Inferior parietal cortex (tissue), 1 donor: ENCODE data around the gene SND1.

Experiments used
- DNase-seq: peaks from one replicate; pipeline ENCODE4 v3.0.0-alpha.2; 2016; ENCODE audit errors: extremely low spot score

The SND1 gene

DNA sequence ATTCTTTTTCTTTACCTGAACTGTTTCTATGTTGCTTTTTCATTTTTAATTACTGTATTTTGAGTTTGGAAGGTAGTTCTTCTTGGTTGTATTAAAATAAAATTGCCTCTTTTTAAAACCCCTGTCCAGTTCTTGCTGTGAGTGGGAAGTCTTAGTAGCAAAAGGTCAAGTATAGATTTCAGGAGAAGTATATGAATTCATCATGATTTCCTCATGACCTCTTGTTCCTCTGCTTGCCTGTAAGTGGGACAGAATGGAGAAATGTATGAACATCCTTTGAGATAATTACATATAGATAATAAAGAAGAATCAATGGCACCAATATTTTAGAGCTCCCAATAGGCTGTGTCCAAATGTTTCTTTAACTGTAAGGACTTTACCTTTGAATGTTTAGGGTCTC lies 253.0 kb downstream of the SND1 start:
- DNase-seq, result no peak

- no peak for DNase-seq
Measured at GRCh38 chr7:127905491-127906330, 253.7 kb downstream of the SND1 start.

- no peak for DNase-seq
Measured at GRCh38 chr7:127907110-127908040, 255.4 kb downstream of the SND1 start.

DNA sequence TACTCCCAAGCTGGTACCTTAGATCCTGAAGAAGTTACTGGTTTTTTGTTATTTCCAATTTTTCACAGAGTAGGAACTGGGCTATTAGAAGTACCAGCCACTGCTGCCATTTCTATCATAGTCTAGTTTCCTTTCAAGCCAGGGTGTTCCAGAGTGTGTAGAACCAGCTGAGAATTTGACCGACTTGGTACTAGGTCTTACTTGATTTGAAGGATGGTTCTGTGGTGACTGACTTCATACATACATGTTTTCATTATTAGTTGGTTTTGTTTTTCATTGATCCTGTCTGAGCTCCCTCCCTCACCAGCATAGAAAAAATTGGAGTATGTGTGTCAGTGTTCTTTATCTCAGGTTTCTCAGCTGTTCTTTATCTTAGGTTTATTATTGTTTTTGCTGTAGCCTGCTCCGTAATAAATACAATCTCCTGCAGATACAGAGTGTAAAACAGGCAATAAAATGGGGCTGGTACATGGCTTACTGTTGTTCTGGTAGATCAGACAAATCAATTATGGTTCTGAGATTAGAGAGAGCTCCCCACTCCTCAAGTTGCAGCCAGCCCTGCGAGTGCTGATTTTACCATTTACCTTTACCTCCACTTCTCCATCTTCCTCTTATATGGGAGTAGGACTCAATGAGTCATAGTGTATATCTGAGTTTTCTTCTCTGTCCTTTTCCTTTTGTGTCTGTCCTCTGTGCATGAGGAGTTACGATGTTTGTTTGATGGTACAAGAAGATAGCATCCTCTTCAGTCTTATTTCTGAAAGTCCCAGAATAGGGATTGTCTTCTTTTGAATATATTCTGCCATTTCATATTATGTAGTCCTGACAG lies 256.6 kb downstream of the SND1 start:
- DNase-seq, result no peak

- DNase-seq, result no peak
Measured at GRCh38 chr7:127909424-127910152, 257.6 kb downstream of the SND1 start.

- DNase-seq, result no peak
Measured at GRCh38 chr7:127910670-127911069, 258.7 kb downstream of the SND1 start.

GRCh38 chr7:127911968-127912511 lies 260.0 kb downstream of the SND1 start:
- DNase-seq, result no peak

DNA sequence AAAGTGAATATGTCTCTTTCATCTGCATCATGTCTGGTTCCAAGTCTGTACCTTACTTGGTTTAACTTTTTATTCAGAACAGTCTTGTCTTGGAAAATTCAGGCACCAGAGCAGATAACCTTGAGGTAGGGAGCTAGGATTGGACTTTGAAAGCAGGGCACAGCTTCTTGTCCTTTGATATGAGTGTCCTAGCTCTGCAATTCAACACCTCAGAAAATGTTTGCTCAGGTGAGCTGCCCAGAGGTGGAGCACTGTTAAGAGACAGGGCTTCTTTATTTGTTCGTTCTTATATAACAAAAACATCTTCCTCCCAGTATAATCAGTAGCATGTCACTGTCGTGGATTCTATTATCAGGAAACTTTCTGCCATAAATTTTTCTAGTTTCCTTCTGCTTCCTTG lies 260.9 kb downstream of the SND1 start:
- DNase-seq, result no peak

DNA sequence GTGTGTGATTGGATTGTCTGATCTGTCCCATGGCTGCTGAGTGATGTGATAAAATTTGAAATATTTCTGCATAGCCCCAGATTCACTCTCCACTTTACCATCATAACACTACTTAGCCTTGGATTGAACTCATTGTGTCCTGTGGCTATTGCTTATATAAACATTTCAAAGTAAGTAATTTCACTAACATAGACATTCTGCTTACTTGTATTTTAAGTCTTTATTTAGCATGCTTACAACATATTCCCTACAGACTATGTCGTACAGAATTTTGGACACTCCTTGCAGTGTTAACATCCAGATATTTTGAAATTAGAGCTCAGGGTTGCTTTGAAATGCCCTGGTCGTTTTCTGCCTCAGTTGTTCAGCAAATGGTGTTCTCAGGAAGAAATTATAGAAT lies 261.7 kb downstream of the SND1 start:
- no peak for DNase-seq

- DNase-seq, result no peak
Measured at GRCh38 chr7:127914693-127915092, 262.7 kb downstream of the SND1 start.

- no peak for DNase-seq
Measured at GRCh38 chr7:127916735-127917134, 264.7 kb downstream of the SND1 start.

GRCh38 chr7:127918130-127918529 lies 266.1 kb downstream of the SND1 start:
- DNase-seq, result no peak

- no peak for DNase-seq
Measured at GRCh38 chr7:127920787-127921438, 268.9 kb downstream of the SND1 start.

DNA sequence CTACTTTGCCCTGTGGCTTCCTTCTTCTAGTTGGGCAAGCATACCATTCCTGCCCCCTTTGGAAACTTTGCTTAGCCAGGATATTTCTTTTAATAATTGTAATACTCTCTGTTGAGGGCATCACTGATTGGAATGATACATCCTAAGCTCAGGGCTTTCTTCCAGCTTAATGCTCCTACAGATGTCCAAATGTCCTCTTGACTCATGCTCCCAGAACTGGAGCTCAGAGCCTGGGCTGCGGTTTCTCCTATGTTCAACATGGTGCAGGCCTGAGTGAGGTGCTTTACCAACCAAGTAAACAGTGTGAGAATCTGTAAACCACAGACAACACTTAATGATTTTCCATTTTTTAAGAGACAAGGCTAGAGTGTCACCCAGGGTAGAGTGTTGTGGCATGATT lies 270.7 kb downstream of the SND1 start:
- DNase-seq, result no peak

DNA sequence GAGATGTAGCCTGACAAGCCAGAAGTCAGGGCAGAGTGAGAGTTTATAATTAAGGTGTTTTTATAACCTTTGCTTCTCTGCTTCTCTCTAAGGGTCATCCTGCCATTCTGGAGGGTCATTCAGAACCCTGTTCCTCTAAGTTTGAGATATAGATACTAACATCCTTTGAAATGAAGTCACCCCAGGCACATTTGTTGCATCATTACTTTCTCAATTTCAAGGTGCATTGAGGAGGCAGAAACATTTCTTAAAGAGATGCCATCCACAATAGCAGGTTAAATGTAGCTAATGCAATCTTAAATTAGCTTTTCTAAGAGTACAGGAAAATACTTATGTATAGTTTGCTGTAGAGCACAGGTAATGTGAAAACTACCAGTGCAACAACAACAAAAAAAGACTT lies 272.9 kb downstream of the SND1 start:
- no peak for DNase-seq

DNA sequence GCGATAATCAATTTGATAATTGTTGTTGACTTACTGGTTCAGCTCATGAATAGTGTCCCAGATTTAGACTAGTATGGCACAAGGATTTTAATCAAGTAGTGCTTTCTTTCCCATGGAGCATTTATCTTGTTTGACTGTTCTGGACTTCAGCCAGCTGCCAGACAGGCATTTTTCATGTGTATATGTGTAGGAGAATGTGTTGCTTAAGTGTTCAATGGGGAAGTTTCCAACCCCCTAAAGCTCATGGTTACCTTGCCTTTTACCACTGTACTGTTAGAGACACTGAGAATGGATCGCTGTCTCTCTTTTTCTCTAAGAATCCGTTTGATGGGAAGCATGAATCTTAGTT lies 275.3 kb downstream of the SND1 start:
- DNase-seq, result no peak

DNA sequence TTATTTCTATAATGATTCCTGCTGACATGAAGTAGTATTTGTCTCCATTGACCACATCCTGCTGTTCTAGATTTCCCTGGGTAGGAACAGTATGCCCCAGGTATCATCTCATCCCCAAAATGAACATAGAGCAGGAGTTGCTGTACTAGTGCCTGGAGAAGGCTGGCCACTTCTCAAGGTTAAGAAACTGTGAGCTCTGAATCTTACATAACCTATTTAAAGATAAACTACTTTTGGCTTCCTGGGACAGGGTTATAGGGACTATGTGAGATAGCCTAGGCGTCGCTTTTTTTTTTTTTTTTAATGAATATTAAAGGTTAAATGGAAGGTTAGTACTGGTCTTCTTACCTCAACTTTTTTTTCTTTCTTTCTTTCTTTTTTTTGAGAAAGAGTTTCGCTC lies 276.2 kb downstream of the SND1 start:
- no peak for DNase-seq

DNA sequence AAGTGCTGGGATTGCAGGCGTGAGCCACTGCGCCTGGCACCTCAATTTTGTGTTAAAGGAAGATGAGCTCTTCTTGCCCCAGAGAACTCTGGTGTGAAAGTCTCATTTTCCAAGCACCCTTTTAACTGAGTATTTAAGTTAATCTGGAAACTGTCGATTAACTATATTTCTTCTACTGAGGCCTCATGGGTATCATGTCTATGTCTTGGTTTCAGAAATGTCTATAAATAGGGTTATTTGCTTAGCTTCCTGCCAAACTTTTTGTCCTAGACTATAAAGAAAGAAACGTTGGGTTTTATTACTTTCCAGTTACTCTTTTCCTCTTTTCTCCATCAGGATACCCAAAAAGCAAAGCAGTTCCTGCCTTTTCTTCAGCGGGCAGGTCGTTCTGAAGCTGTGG lies 276.9 kb downstream of the SND1 start:
- no peak for DNase-seq

DNA sequence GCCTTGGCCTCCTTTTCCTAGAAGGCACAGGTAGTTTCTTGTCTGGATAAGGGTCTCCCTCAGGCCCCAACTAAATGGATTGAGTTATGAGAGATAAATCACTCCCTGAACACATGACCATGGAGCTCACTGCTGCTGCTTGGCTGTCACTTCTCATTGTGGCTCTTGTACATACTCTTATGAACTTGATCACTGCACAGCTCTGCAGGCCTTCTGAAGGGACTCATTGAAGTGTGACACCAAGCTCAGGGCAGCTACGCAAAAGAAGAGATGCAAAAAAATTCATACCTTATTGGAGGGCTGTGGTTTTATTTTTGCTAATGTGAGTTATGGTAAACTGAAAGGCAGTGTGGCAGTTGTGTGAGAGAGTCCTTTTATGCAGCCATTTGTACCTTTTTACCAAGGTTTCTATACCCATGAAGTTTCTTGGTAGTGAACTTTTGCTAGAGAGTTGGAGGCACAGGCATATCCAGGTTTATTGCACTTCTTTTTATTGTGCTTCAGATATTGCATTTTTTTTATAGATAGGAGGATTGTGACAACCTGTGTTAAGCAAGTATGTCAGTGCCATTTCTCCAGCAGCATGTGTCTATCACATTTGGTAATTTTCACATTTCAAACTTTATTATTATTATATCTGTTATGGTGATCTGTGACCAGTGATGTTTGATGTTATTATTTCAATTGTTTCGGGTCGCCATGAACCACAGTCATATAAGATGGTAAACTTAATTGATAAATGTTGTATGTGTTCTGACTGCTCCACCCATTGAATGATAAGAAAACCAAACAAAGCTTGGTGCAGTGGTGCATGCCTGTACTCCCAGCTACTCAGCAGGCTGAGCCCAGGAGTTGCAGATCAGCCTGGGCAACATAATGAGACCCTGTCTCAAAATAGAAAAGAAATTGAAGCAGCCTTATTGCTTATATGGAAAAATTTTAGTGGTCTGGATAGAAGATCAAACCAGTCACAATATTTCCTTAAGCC lies 278.6 kb downstream of the SND1 start:
- no peak for DNase-seq
